ENCODE measurements around the gene ATP6AP1. TPM values are rescaled to one million over a fixed set of nuclear protein-coding genes. Genes with fewer than 3 reads are reported as not detected.

ATP6AP1 gene
- total and polyA plus RNA-seq, 9 donors = 30.0 to 78.3 (median 65.9) TPM

- peak overlapping the region; percentile 21 for H3K4me3 ChIP-seq (ENCODE audit: low read length)
- no peak for DNase-seq
- H3K4me1 ChIP-seq (ENCODE audit: control insufficient read depth, insufficient read depth, low read length) = peaks cover 19% of the 10 kb centered on the region
- peaks cover 5% of the 10 kb centered on the region for H3K9me3 ChIP-seq (replicated peaks; ENCODE audit: control insufficient read depth, low read depth, low read length)
- WGBS (ENCODE audit: insufficient coverage) = 51% methylated on average over 7 of the region's 10 CpGs
- H3K27me3 ChIP-seq (ENCODE audit: control insufficient read depth, insufficient read depth, low read length) = no peaks in the 10 kb centered on the region
- peak overlapping the region; percentile 87 for H3K27ac ChIP-seq (ENCODE audit: low read length)
- H3K36me3 ChIP-seq (ENCODE audit: control insufficient read depth, insufficient read depth, low read length) = peaks cover 7% of the 10 kb centered on the region
These were observed 19.7 kb upstream of the ATP6AP1 start for GRCh38 chrX:154408659-154409221.

GRCh38 chrX:154409222-154409871 is 19.1 kb upstream of the ATP6AP1 start, which contains the start of gene DNASE1L1:
Gene DNASE1L1, minus strand, starts transcription at chrX:154409254. Its CDS starts 3,686 bp downstream, at chrX:154405568.
- Histone ChIP-seq H3K4me3 (ENCODE audit: low read length) (peak within 1 kb of the TSS; percentile 21), H3K27ac (ENCODE audit: low read length) (peak within 1 kb of the TSS; percentile 87), H3K9me3 (replicated peaks; ENCODE audit: control insufficient read depth, low read depth, low read length) (peaks cover 5% of the 10 kb centered on the region), H3K36me3 (ENCODE audit: control insufficient read depth, insufficient read depth, low read length) (peaks cover 10% of the 10 kb centered on the region), H3K4me1 (ENCODE audit: control insufficient read depth, insufficient read depth, low read length) (peaks cover 19% of the 10 kb centered on the region), H3K27me3 (ENCODE audit: control insufficient read depth, insufficient read depth, low read length) (no peaks in the 10 kb centered on the region)
- WGBS (ENCODE audit: insufficient coverage) = 57% methylated on average over 18 of the region's 26 CpGs
- DNase-seq = peak; percentile 67

GRCh38 chrX:154411981-154412340 is 16.5 kb upstream of the ATP6AP1 start:
- WGBS (ENCODE audit: insufficient coverage) = 45% methylated on average over 23 of the region's 29 CpGs
- Histone ChIP-seq H3K27ac (ENCODE audit: low read length) (peak overlapping the region; percentile 76), H3K4me1 (ENCODE audit: control insufficient read depth, insufficient read depth, low read length) (peaks cover 19% of the 10 kb centered on the region), H3K9me3 (replicated peaks; ENCODE audit: control insufficient read depth, low read depth, low read length) (peaks cover 3% of the 10 kb centered on the region), H3K4me3 (ENCODE audit: low read length) (peak overlapping the region; percentile 56), H3K27me3 (ENCODE audit: control insufficient read depth, insufficient read depth, low read length) (no peaks in the 10 kb centered on the region), H3K36me3 (ENCODE audit: control insufficient read depth, insufficient read depth, low read length) (peaks cover 10% of the 10 kb centered on the region)
- DNase-seq = peak; percentile 80

DNA sequence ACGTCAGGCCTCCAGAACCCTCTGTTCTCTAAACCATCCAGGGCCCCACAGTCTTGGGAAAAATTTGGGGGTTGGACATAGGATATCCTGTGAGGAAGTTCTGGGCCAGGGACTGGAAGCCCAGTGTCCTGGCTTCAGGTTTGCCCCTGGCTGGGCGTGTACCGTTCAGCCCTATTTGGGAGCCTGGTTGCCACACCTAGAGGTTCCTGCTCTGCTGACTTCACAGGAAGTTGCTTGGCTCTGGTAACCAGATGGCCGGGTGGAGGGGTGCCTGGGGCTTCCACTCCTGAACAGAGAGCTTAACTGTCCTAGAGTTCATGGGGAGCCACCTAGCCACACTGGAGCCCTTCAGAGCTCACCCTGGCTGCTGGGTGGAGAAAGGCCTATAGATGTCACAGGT is 16.0 kb upstream of the ATP6AP1 start:
- peak overlapping the region; percentile 76 for H3K27ac ChIP-seq (ENCODE audit: low read length)
- no peak for DNase-seq
- 78% methylated on average over 3 of the region's 4 CpGs for WGBS (ENCODE audit: insufficient coverage)
- H3K4me1 ChIP-seq (ENCODE audit: control insufficient read depth, insufficient read depth, low read length) = peaks cover 19% of the 10 kb centered on the region
- no peaks in the 10 kb centered on the region for H3K27me3 ChIP-seq (ENCODE audit: control insufficient read depth, insufficient read depth, low read length)
- peaks cover 10% of the 10 kb centered on the region for H3K36me3 ChIP-seq (ENCODE audit: control insufficient read depth, insufficient read depth, low read length)
- peak overlapping the region; percentile 56 for H3K4me3 ChIP-seq (ENCODE audit: low read length)
- peaks cover 3% of the 10 kb centered on the region for H3K9me3 ChIP-seq (replicated peaks; ENCODE audit: control insufficient read depth, low read depth, low read length)

DNA sequence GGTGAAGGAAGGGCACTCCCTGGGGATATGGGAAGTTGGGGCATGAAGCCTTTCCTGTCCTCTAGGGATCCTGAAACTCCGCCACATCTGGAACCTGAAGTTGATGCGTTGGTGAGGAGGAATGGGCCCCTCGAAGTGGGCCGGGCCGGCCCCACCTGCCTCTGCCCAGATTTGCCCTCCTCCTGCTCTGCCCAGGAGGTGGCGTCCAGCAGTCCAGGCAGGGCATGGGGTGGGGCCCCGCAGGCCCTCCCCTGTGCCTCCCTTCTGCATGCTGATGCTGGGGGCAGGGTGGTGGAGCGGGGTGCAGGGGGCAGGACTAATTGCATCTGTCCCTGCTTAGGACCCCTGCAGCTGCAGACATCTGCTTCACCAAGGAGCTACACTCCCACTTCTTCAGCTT is 15.3 kb upstream of the ATP6AP1 start:
- H3K27ac ChIP-seq (ENCODE audit: low read length) = no peak overlapping the region

DNA sequence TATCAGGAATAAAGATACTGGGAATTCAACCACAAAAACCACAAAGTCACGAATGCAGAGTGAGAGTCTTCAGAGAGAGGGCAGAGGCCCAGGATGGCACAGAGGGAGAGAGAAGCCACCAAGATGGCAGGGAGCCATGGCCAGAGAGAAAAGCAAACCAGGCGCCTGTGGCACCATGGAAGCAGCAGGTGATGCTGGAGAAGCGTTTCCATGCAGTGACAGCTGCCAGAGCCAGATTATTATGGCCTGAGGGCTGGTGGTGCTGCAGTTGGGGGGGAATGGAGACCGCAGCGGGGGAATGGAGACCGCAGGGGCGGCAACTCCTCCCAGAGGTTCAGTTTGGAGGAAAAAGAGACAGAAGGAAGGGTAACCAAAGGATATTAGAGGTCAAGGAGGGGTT is 11.3 kb upstream of the ATP6AP1 start:
- Histone ChIP-seq H3K4me3 (ENCODE audit: low read length) (no peak overlapping the region), H3K4me1 (ENCODE audit: control insufficient read depth, insufficient read depth, low read length) (peaks cover 21% of the 10 kb centered on the region), H3K36me3 (ENCODE audit: control insufficient read depth, insufficient read depth, low read length) (peaks cover 13% of the 10 kb centered on the region), H3K27ac (ENCODE audit: low read length) (peak overlapping the region; percentile 3), H3K9me3 (replicated peaks; ENCODE audit: control insufficient read depth, low read depth, low read length) (peaks cover under 1% of the 10 kb centered on the region), H3K27me3 (ENCODE audit: control insufficient read depth, insufficient read depth, low read length) (no peaks in the 10 kb centered on the region)
- DNase-seq = no peak
- 60% methylated on average over 4 of the region's 7 CpGs for WGBS (ENCODE audit: insufficient coverage)

More for the DNA sequence above, 15.3 kb upstream of the ATP6AP1 start:
- H3K27me3 ChIP-seq (ENCODE audit: control insufficient read depth, insufficient read depth, low read length) = no peaks in the 10 kb centered on the region
- 85% methylated on average over 2 of the region's 8 CpGs for WGBS (ENCODE audit: insufficient coverage)
- DNase-seq = no peak
- peaks cover 19% of the 10 kb centered on the region for H3K4me1 ChIP-seq (ENCODE audit: control insufficient read depth, insufficient read depth, low read length)
- peaks cover 3% of the 10 kb centered on the region for H3K9me3 ChIP-seq (replicated peaks; ENCODE audit: control insufficient read depth, low read depth, low read length)
- H3K4me3 ChIP-seq (ENCODE audit: low read length) = no peak overlapping the region
- peaks cover 10% of the 10 kb centered on the region for H3K36me3 ChIP-seq (ENCODE audit: control insufficient read depth, insufficient read depth, low read length)

DNA sequence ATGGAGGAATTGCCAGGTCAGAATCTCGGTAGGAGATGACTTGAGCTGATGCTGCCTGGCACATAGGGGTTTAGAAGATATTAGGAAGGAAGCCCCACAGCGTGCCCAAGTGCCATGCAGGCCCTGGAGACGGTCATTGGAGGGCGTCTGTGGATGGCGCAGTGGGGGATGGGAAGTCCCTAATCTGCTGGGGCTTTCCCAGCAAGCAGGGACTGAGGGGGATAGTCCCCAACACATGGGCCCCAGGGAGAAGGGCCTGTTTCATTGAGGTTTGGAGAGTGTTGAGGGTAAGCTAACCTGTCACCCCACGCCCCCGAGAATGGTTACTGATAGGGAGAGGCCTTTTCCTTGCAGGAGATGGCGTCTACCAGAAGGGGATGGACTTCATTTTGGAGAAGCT is 9.3 kb upstream of the ATP6AP1 start:
- Histone ChIP-seq H3K9me3 (replicated peaks; ENCODE audit: control insufficient read depth, low read depth, low read length) (no peaks in the 10 kb centered on the region), H3K4me1 (ENCODE audit: control insufficient read depth, insufficient read depth, low read length) (peaks cover 14% of the 10 kb centered on the region), H3K27ac (ENCODE audit: low read length) (no peak overlapping the region), H3K27me3 (ENCODE audit: control insufficient read depth, insufficient read depth, low read length) (no peaks in the 10 kb centered on the region), H3K36me3 (ENCODE audit: control insufficient read depth, insufficient read depth, low read length) (peaks cover 3% of the 10 kb centered on the region), H3K4me3 (ENCODE audit: low read length) (no peak overlapping the region)
- 76% methylated on average over 8 of the region's 8 CpGs for WGBS (ENCODE audit: insufficient coverage)
- DNase-seq = no peak

DNA sequence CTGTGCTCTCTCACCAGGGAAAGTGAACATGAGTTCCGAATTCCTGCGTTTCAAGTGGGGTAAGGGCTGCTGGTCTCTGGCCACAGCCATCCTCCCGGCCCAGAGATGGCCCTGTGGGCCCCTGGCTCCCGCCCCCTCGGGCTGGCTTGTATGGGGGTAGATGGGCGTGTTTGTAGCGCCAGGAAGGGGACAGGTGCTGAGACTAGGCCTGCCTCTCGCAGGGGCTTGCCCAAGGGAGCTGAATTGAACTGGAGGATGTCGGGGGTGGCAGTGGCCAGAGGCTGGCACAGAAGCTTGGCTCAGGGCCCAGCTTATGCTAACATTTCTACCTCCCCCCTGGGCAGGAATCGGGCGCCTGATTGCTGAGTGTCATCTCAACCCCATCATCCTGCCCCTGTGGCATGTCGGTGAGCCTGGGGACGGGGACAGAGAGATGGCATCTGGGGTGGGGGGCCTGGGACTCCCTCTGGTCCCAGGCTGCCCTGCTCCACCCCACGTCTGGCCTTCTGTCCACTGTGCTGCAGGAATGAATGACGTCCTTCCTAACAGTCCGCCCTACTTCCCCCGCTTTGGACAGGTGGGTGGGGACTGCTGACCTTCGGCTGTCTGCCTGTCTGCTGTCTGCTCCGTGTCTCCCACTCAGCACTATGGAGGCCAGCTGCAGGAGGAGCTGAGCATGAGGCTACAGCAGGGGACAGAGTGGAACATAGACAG is 8.6 kb upstream of the ATP6AP1 start:
- Histone ChIP-seq H3K36me3 (ENCODE audit: control insufficient read depth, insufficient read depth, low read length) (peaks cover 3% of the 10 kb centered on the region), H3K27me3 (ENCODE audit: control insufficient read depth, insufficient read depth, low read length) (no peaks in the 10 kb centered on the region), H3K4me3 (ENCODE audit: low read length) (no peak overlapping the region), H3K27ac (ENCODE audit: low read length) (peak overlapping the region; percentile 4), H3K9me3 (replicated peaks; ENCODE audit: control insufficient read depth, low read depth, low read length) (no peaks in the 10 kb centered on the region), H3K4me1 (ENCODE audit: control insufficient read depth, insufficient read depth, low read length) (peaks cover 14% of the 10 kb centered on the region)
- 72% methylated on average over 13 of the region's 19 CpGs for WGBS (ENCODE audit: insufficient coverage)
- DNase-seq = no peak

GRCh38 chrX:154420402-154420756 is 8.1 kb upstream of the ATP6AP1 start:
- H3K4me1 ChIP-seq (ENCODE audit: control insufficient read depth, insufficient read depth, low read length) = peaks cover 14% of the 10 kb centered on the region
- H3K36me3 ChIP-seq (ENCODE audit: control insufficient read depth, insufficient read depth, low read length) = peaks cover 3% of the 10 kb centered on the region
- H3K27me3 ChIP-seq (ENCODE audit: control insufficient read depth, insufficient read depth, low read length) = no peaks in the 10 kb centered on the region
- H3K9me3 ChIP-seq (replicated peaks; ENCODE audit: control insufficient read depth, low read depth, low read length) = no peaks in the 10 kb centered on the region
- no peak overlapping the region for H3K4me3 ChIP-seq (ENCODE audit: low read length)
- DNase-seq = no peak
- peak overlapping the region; percentile 4 for H3K27ac ChIP-seq (ENCODE audit: low read length)
- WGBS (ENCODE audit: insufficient coverage) = 88% methylated on average over 10 of the region's 10 CpGs

Data from muscle of leg (tissue), 11 donors.